ENCODE results near the gene ZWILCH. TPM values are rescaled to one million over a fixed set of nuclear protein-coding genes. Genes with fewer than 3 reads are reported as not detected.

Gene ZWILCH
- total and polyA plus RNA-seq, 9 donors = 3.5 to 9.6 (median 6.2) TPM

DNA sequence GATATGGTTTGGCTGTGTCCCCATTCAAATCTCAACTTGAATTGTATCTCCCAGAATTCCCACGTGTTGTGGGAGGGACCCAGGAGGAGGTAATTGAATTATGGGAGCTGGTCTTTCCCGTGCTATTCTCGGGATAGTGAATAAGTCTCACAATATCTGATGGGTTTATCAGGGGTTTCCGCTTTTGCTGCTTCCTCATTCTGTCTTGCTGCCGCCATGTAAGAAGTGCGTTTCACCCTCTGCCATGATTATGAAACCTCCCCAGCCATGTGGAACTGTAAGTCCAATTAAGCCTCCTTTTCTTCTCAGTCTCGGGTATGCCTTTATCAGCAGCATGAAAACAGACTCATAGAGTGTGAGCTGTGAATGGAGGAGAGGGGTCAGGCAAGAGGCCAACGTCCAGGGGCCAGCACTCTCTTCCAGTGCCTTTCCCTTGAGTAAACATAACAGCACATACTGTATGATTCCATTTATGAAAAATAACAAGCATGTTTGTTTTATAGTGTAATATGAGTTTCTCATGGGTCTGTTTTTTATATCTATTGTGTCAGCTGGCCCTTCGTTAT, 76.9 kb downstream of the ZWILCH start:
- WGBS, 3 donors = 43 to 56% (median 51%) methylated on average over 9 of the region's 9 CpGs
- H3K27me3 ChIP-seq = no peaks in the 10 kb centered on the region
- H3K36me3 ChIP-seq = no peaks in the 10 kb centered on the region
- H3K4me3 ChIP-seq = no peak overlapping the region
- no peaks in the 10 kb centered on the region for H3K9me3 ChIP-seq
- TF ChIP-seq, protein P1, sequence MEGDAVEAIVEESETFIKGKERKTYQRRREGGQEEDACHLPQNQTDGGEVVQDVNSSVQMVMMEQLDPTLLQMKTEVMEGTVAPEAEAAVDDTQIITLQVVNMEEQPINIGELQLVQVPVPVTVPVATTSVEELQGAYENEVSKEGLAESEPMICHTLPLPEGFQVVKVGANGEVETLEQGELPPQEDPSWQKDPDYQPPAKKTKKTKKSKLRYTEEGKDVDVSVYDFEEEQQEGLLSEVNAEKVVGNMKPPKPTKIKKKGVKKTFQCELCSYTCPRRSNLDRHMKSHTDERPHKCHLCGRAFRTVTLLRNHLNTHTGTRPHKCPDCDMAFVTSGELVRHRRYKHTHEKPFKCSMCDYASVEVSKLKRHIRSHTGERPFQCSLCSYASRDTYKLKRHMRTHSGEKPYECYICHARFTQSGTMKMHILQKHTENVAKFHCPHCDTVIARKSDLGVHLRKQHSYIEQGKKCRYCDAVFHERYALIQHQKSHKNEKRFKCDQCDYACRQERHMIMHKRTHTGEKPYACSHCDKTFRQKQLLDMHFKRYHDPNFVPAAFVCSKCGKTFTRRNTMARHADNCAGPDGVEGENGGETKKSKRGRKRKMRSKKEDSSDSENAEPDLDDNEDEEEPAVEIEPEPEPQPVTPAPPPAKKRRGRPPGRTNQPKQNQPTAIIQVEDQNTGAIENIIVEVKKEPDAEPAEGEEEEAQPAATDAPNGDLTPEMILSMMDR (IDR thresholded peaks at IDR 0.05) = no peak
- TF ChIP-seq EP300 (IDR thresholded peaks at IDR 0.05) (no peak), POLR2A (IDR thresholded peaks at IDR 0.05) (no peak)
- no peaks in the 10 kb centered on the region for H3K4me1 ChIP-seq (ENCODE audit: insufficient read depth)
- no peak overlapping the region for H3K27ac ChIP-seq
- no peak for DNase-seq
- intact Hi-C loops (cut with DNase I) = no loop called here

DNA sequence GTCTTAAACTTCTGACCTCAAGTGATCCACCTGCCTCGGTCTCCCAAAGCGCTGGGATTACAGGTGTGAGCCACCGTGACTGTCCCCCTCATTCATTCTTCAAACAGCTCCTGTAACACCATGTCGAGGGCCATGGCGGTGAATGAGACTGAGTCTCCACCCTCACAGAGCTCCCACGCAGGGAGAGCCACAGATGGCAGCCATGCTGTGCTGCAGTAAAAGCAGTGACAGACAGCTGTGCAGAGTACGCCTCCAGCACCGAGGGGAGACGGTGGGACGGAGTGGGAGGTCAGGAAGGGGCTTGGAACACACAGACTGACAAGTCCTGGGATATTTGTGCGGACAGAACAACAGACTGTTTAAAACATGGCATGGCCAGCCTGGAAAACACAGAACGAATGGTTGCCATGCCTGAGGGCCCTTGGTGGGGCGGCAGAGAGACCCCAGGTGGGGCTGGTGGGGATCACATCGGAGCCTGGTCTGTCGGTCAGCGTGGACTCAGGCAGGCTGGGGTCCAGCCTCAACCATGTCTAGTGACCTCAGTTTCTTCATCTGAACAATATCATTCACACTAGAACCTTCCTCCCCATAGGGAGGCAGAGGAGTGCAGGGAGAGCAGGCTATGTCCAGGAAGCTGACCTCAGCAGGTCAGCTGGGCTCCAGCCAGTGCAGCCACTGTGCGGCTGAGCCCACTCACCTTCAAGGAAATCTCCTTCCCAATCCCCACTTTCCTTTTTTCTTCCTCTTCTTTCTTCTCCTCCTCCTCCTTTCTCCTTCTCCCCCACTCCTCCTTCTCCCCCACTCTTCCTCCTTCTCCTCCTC, 81.2 kb downstream of the ZWILCH start:
- intact Hi-C loops (cut with DNase I) = no loop called here
- Histone ChIP-seq H3K27me3 (no peaks in the 10 kb centered on the region), H3K27ac (no peak overlapping the region), H3K9me3 (no peaks in the 10 kb centered on the region), H3K36me3 (no peaks in the 10 kb centered on the region), H3K4me3 (no peak overlapping the region), H3K4me1 (ENCODE audit: insufficient read depth) (no peaks in the 10 kb centered on the region)
- WGBS, 3 donors = 40 to 47% (median 40%) methylated on average over 17 of the region's 17 CpGs
- no peak for DNase-seq
- TF ChIP-seq, protein P1 (IDR thresholded peaks at IDR 0.05) = no peak
- TF ChIP-seq POLR2A (IDR thresholded peaks at IDR 0.05) = no peak
- no peak for TF ChIP-seq EP300 (IDR thresholded peaks at IDR 0.05)

- no peak overlapping the region for H3K4me3 ChIP-seq
- intact Hi-C loops (cut with DNase I) = no loop called here
- H3K27me3 ChIP-seq = no peaks in the 10 kb centered on the region
- H3K9me3 ChIP-seq = no peaks in the 10 kb centered on the region
- DNase-seq = no peak
- no peak overlapping the region for H3K27ac ChIP-seq
- H3K4me1 ChIP-seq (ENCODE audit: insufficient read depth) = no peaks in the 10 kb centered on the region
- no peaks in the 10 kb centered on the region for H3K36me3 ChIP-seq
- TF ChIP-seq, protein P1 (IDR thresholded peaks at IDR 0.05) = no peak
- TF ChIP-seq EP300 (IDR thresholded peaks at IDR 0.05) (no peak), POLR2A (IDR thresholded peaks at IDR 0.05) (no peak)
Observed at GRCh38 chr15:66587020-66587419, 81.9 kb downstream of the ZWILCH start.

GRCh38 chr15:66587749-66588148, 82.6 kb downstream of the ZWILCH start:
- Histone ChIP-seq H3K4me1 (ENCODE audit: insufficient read depth) (no peaks in the 10 kb centered on the region), H3K4me3 (no peak overlapping the region), H3K9me3 (no peaks in the 10 kb centered on the region), H3K36me3 (no peaks in the 10 kb centered on the region), H3K27ac (no peak overlapping the region), H3K27me3 (no peaks in the 10 kb centered on the region)
- intact Hi-C loops (cut with DNase I) = no loop called here
- TF ChIP-seq, protein P1 (IDR thresholded peaks at IDR 0.05) = no peak
- TF ChIP-seq EP300 (IDR thresholded peaks at IDR 0.05) = no peak
- no peak for TF ChIP-seq POLR2A (IDR thresholded peaks at IDR 0.05)
- DNase-seq = no peak
- 25 to 45% (median 41%) methylated on average over 5 of the region's 5 CpGs for WGBS, 3 donors

Measured in ovary (tissue), 9 donors.